ENCODE measurements around the gene XYLB. TPM values are rescaled to one million over a fixed set of nuclear protein-coding genes. Genes with fewer than 3 reads are reported as not detected.

Gene XYLB
- total RNA-seq, 1 experiment from 2014 or later: 14.0 TPM

DNA sequence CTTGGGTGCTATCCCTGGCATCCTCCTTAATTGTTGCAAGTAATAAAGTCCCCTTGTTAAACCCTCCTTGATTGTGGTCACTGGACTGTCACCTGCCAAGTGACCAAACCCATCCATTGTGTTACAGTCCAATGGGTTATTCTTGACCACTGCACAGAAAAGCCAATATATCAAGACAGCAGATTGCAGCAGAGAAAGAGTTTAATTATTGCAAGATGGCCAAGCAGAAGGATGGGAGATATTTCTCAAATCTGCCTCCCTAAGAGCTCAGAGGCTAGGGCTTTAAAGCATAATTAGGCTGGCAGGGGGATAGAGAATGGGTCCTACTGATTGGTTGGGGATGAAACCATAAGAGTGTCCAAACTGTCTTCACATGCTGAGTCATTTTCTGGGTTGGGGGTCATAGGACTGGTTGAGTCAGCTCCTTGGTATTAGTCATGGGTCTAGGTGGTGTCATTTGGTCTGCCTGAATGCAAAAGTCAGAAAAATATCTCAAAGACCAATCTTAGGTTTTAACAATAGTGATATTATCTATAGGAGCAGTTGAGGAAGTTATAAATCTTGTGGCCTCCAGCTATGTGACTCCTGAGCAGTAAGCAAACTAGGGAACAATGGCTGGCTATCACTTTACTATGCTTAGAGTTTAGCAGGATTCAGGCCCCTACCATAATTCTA is 19.1 kb upstream of the XYLB start:
- RAD21 ChIA-PET (ENCODE audit: low non-redundant PET in 1 of 2, low total read pairs in 2 of 2, uncharacterized antibody in 2 of 2, unreplicated experiment in 2 of 2): no interaction called here
- Histone ChIP-seq H3K79me2 (ENCODE audit: insufficient read depth, low read length) (no peaks in the 10 kb centered on the region), H3K9ac (ENCODE audit: low read length) (no peak overlapping the region), H3K4me2 (ENCODE audit: low read length) (no peak overlapping the region), H3K27me3 (ENCODE audit: insufficient read depth, low read length) (no peaks in the 10 kb centered on the region), H4K20me1 (ENCODE audit: insufficient read depth) (no peaks in the 10 kb centered on the region), H3K36me3 (ENCODE audit: control insufficient read depth in 1 of 2, insufficient read depth in 2 of 2, low read length in 2 of 2) (no peaks in the 10 kb centered on the region), H3K9me2 (ENCODE audit: insufficient read depth) (no peaks in the 10 kb centered on the region), H3K4me1 (ENCODE audit: control insufficient read depth in 1 of 2, insufficient read depth in 2 of 2, low read length in 2 of 2) (peaks cover 0 to 14% of the 10 kb centered on the region in 2 experiments; a peak in 2 of 4 replicates), H3K9me3 (ENCODE audit: control insufficient read depth in 1 of 2, insufficient read depth in 1 of 2, low read depth in 1 of 2, low read length in 2 of 2) (peaks cover 0 to 6% of the 10 kb centered on the region in 2 experiments; a peak in 1 of 4 replicates), H2AFZ (ENCODE audit: low read depth, low read length, poor library complexity, severe bottlenecking) (no peak overlapping the region), H3K4me3 (replicated peaks in 1 of 2; ENCODE audit: low read depth in 1 of 2, low read length in 2 of 2) (no peak overlapping the region), H3K27ac (ENCODE audit: low read depth, low read length) (no peak overlapping the region)
- CTCF ChIA-PET: interaction anchor here (0.9 kb wide), 1 partner anchor 29 kb away, joined by 4 read pairs; no protein-coding TSS in a partner anchor
- ATAC-seq: peak; percentile 46; the same call in 1 of the 2 replicates
- intact Hi-C loops (cut with micrococcal nuclease): no loop called here
- DNase-seq (ENCODE audit: low read depth, low spot score): peak; percentile 10
- no TSS peak for BruUV-seq (replicated peaks)
- TF ChIP-seq, protein P1, sequence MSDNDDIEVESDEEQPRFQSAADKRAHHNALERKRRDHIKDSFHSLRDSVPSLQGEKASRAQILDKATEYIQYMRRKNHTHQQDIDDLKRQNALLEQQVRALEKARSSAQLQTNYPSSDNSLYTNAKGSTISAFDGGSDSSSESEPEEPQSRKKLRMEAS (IDR thresholded peaks at IDR 0.05): no peak
- TF ChIP-seq SRF (IDR thresholded peaks at IDR 0.05; ENCODE audit: low read depth) (no peak), FOSL1 (IDR thresholded peaks at IDR 0.05; ENCODE audit: low read depth) (peak; percentile 37), CBX3 (IDR thresholded peaks at IDR 0.05; ENCODE audit: low read depth) (peak; percentile 55; the same call in 1 of the 2 replicates), POLR2A (IDR thresholded peaks at IDR 0.05; ENCODE audit: borderline replicate concordance, extremely low read depth, insufficient read depth, insufficient read length) (no peak), JUND (IDR thresholded peaks at IDR 0.05) (0 out of 2 replicates have a peak, but pooled peaks have one; percentile 30)
- TF ChIP-seq, protein P2, sequence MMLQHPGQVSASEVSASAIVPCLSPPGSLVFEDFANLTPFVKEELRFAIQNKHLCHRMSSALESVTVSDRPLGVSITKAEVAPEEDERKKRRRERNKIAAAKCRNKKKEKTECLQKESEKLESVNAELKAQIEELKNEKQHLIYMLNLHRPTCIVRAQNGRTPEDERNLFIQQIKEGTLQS (IDR thresholded peaks at IDR 0.05): no peak
- POLR2A ChIA-PET: no interaction called here

DNA sequence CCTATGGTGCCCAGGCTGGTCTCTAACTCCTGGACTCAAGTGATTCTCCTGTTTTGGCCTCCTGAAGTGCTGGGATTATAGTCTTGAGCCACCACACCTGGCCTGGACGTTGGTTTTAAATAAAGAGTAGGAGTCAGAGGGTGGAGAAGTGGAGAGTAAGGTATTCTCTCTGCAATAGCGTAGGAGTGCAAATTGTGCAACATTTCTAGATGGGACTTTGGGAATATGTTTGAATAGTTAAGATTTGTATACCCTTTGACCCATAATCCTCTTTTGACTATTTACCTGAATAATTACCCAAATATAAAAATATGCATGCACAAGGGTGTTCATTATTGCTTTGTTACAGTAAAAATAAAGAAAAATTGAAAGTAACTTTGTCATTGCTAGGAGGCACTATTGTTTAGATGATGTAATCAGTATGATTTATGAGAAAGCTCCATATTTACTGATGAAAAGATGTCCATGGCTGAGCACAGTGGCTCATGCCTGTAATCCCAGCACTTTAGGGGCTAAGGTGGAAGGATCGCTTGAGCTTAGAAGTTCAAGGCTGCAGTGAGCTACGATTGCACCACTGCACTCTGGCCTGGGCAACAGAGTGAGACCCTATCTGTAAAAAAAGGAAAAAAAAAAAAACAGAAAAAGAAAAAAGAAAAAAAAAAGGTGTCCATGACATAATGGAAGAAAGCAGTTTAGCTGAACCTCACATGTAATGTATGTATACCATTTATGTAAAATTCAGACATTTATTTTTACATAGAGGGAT is 15.1 kb upstream of the XYLB start:
- H3K27me3 ChIP-seq (ENCODE audit: insufficient read depth, low read length): no peaks in the 10 kb centered on the region
- ChIA-PET POLR2A (no interaction called here), CTCF (interaction anchor here (1.4 kb wide), 1 partner anchor 13 kb away, joined by 4 read pairs; no protein-coding TSS in a partner anchor), RAD21 (ENCODE audit: low non-redundant PET in 1 of 2, low total read pairs in 2 of 2, uncharacterized antibody in 2 of 2, unreplicated experiment in 2 of 2) (no interaction called here)
- no peaks in the 10 kb centered on the region for H3K9me2 ChIP-seq (ENCODE audit: insufficient read depth)
- H3K4me2 ChIP-seq (ENCODE audit: low read length): no peak overlapping the region
- H3K79me2 ChIP-seq (ENCODE audit: insufficient read depth, low read length): no peaks in the 10 kb centered on the region
- H3K4me3 ChIP-seq (replicated peaks in 1 of 2; ENCODE audit: low read depth in 1 of 2, low read length in 2 of 2): no peak overlapping the region
- peaks cover 0 to 14% of the 10 kb centered on the region in 2 experiments; a peak in 2 of 4 replicates for H3K4me1 ChIP-seq (ENCODE audit: control insufficient read depth in 1 of 2, insufficient read depth in 2 of 2, low read length in 2 of 2)
- no peak for ATAC-seq
- DNase-seq (ENCODE audit: low read depth, low spot score): no peak
- no peak overlapping the region for H3K9ac ChIP-seq (ENCODE audit: low read length)
- no peaks in the 10 kb centered on the region for H4K20me1 ChIP-seq (ENCODE audit: insufficient read depth)
- H3K27ac ChIP-seq (ENCODE audit: low read depth, low read length): no peak overlapping the region
- TF ChIP-seq EZH2 (IDR thresholded peaks at IDR 0.05): no peak
- intact Hi-C loops (cut with micrococcal nuclease): no loop called here
- no peaks in the 10 kb centered on the region for H3K36me3 ChIP-seq (ENCODE audit: control insufficient read depth in 1 of 2, insufficient read depth in 2 of 2, low read length in 2 of 2)
- H2AFZ ChIP-seq (ENCODE audit: low read depth, low read length, poor library complexity, severe bottlenecking): no peak overlapping the region
- H3K9me3 ChIP-seq (ENCODE audit: control insufficient read depth in 1 of 2, insufficient read depth in 1 of 2, low read depth in 1 of 2, low read length in 2 of 2): peaks cover 0 to 6% of the 10 kb centered on the region in 2 experiments; a peak in 1 of 4 replicates
- BruUV-seq (replicated peaks): no TSS peak
